Esophagus muscularis mucosa (tissue), 4 donors: Measurements from ENCODE around the gene FAM9B. TPM values are rescaled to one million over a fixed set of nuclear protein-coding genes. Genes with fewer than 3 reads are reported as not detected.

Experiments
- DNase-seq: peaks from one replicate; pipeline ENCODE4 v3.0.0-alpha.2; 2017; ENCODE audit errors: extremely low spot score
- H3K27ac ChIP-seq, 4 donors: fragments of 200-600 bp; sonication (generic); replicated peaks in 1 of 4; 1 replicate in 3 of 4; 2 replicates in 1 of 4; pipeline ENCODE4 v1.5.1; 2016 to 2019; ENCODE audit warnings: mild to moderate bottlenecking in 1 of 4
- H3K27me3 ChIP-seq, 4 donors: fragments of 200-600 bp; sonication (generic); one replicate each; pipeline versions ENCODE4 v1.5.1 to v1.6.0; 2016 to 2019
- H3K36me3 ChIP-seq, 4 donors: fragments of 200-600 bp; sonication (generic); one replicate each; pipeline ENCODE4 v1.5.1; 2016 to 2019
- H3K4me1 ChIP-seq, 4 donors: fragments of 200-600 bp; sonication (generic); one replicate each; pipeline ENCODE4 v1.5.1; 2016 to 2019
- H3K4me3 ChIP-seq, 4 donors: fragments of 200-600 bp; sonication (generic); 1 replicate in 2 of 4; 2 replicates in 2 of 4; pipeline ENCODE4 v1.5.1; 2016 to 2019; ENCODE audit warnings: mild to moderate bottlenecking in 4 of 4, moderate library complexity in 1 of 4
- H3K9me3 ChIP-seq, 4 donors: fragments of 200-600 bp; sonication (generic); 1 replicate in 3 of 4; 2 replicates in 1 of 4; pipeline ENCODE4 v1.5.1; 2016 to 2019
- EP300 ChIP-seq: sonication (generic); formaldehyde crosslinking; IDR thresholded peaks from one replicate; pipeline ENCODE4 v1.6.1; 2017; ENCODE audit warnings: antibody characterized with exemption
- POLR2A ChIP-seq: fragments of 450-650 bp; IDR thresholded peaks from one replicate; pipeline ENCODE4 v1.6.1; 2017; ENCODE audit warnings: antibody characterized with exemption, moderate library complexity, mild to moderate bottlenecking, low read depth
- POLR2AphosphoS5 ChIP-seq, 2 donors: sonication (generic); formaldehyde crosslinking; IDR thresholded peaks; one replicate each; pipeline ENCODE4 v1.6.1; 2017; ENCODE audit warnings: antibody characterized with exemption in 2 of 2
- WGBS: methylation state at CpG from one replicate; pipeline ENCODE4 v1.1.5; 2018; 5-methylcytosine and 5-hydroxymethylcytosine counted together
- intact Hi-C: fragments of 100-400 bp; cut with DNase I; formaldehyde crosslinking; loops from one replicate; pipeline ENCODE4 v1.15.1; 2023
- total RNA-seq, 4 donors: library from RNA; depleted of rRNA; stranded (reverse); fragments of >200 nt; gene quantifications; one replicate each; pipeline versions ENCODE4 v1.1.0 to v1.2.1, GENCODE V29; 2016
- TF ChIP-seq, protein P1 (sequence below), 3 experiments: fragments of 200-600 bp in 2 of 3; fragments of 450-650 bp in 1 of 3; sonication (generic) in 2 of 3; IDR thresholded peaks; one replicate each; pipeline ENCODE4 v1.5.1; 2017 to 2019; ENCODE audit warnings: antibody characterized with exemption in 3 of 3, mild to moderate bottlenecking in 2 of 3, moderate library complexity in 1 of 3

The FAM9B gene
- not detected for total RNA-seq

DNA sequence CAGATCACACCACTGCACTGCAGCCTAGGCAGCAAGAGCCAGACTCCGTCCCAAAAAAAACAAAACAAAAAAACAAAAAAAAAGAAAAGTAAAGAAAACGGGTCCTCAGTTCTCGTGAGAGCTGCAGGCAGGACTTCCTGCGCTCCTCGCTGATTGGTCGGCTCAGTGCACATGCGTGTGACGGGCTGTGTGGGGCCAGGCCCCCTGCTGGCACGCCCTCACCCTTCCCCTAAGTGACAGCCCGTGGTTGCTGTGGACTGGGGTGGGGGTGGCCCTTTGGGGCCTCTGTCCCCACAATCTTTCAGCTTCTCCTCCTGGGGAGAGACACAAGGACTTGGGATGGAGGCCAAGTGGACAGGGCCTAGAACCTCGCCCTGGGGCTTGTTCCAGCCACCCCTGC lies at the start of gene FAM9B:
FAM9B (minus strand) TSS at position 139 of the 400 bp plus-strand sequence. CDS start 1,141 bp downstream, outside the sequence.
- TF ChIP-seq POLR2A (no peak), EP300 (no peak), POLR2AphosphoS5 (IDR thresholded peaks at IDR 0.05) (no peak)
- TF ChIP-seq, protein P1, sequence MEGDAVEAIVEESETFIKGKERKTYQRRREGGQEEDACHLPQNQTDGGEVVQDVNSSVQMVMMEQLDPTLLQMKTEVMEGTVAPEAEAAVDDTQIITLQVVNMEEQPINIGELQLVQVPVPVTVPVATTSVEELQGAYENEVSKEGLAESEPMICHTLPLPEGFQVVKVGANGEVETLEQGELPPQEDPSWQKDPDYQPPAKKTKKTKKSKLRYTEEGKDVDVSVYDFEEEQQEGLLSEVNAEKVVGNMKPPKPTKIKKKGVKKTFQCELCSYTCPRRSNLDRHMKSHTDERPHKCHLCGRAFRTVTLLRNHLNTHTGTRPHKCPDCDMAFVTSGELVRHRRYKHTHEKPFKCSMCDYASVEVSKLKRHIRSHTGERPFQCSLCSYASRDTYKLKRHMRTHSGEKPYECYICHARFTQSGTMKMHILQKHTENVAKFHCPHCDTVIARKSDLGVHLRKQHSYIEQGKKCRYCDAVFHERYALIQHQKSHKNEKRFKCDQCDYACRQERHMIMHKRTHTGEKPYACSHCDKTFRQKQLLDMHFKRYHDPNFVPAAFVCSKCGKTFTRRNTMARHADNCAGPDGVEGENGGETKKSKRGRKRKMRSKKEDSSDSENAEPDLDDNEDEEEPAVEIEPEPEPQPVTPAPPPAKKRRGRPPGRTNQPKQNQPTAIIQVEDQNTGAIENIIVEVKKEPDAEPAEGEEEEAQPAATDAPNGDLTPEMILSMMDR (IDR thresholded peaks at IDR 0.05): no peak
- WGBS: 90% methylated on average over 11 of the region's 11 CpGs
- no peak within 1 kb of the TSS for H3K4me3 ChIP-seq
- DNase-seq: no peak
- no peaks in the 10 kb centered on the region for H3K4me1 ChIP-seq
- intact Hi-C loops: no loop called here
- no peaks in the 10 kb centered on the region for H3K27me3 ChIP-seq
- H3K27ac ChIP-seq: no peak within 1 kb of the TSS
- H3K36me3 ChIP-seq: no peaks in the 10 kb centered on the region
- no peaks in the 10 kb centered on the region for H3K9me3 ChIP-seq

DNA sequence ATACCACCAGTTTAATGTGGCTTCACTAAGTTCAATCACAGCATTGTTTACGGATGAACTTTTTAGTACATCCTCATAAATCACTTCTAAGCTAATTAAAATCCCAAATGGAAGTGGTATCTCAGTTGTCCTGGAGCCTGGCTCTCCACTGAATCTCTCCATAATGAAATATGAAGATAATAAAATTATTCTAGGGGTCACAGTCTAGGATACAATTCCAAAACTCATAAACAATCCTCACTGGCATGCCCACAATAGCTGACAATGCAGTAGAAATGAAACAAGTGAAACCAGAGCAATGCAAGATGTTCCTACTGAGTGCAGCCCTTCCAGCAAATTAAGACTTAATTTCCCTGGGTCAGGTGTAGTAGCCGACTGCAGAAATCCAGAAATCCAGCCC lies 47.3 kb upstream of the FAM9B start:
- H3K27ac ChIP-seq: no peak overlapping the region

DNA sequence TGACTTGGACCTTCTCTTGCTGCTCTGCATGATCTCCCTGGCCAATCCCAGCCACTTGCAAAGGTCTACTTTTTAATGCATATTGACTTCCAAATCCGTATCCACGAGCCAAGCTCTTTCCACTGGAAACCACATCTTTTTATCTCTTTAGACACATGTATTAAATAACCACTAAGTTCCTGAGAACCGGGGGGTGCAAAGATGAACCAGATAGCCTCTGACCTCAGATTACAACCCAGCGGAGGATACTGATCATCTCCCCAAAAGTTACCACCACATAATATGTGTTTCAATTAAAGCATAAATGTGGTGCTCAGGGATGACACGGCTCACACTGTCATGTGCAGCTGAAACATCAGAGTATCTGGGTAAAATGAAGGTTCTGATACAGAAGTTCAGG lies 40.4 kb upstream of the FAM9B start:
- TF ChIP-seq, protein P1 (IDR thresholded peaks at IDR 0.05): no peak
- TF ChIP-seq EP300 (no peak), POLR2AphosphoS5 (IDR thresholded peaks at IDR 0.05) (no peak), POLR2A (no peak)
- Histone ChIP-seq H3K4me1 (no peaks in the 10 kb centered on the region), H3K27me3 (no peaks in the 10 kb centered on the region), H3K9me3 (no peaks in the 10 kb centered on the region), H3K36me3 (no peaks in the 10 kb centered on the region), H3K4me3 (no peak overlapping the region), H3K27ac (no peak overlapping the region)
- no peak for DNase-seq
- intact Hi-C loops: no loop called here
- 73% methylated on average over 5 of the region's 5 CpGs for WGBS

More for the DNA sequence above, 47.3 kb upstream of the FAM9B start:
- no peak for DNase-seq
- intact Hi-C loops: no loop called here
- Histone ChIP-seq H3K9me3 (no peaks in the 10 kb centered on the region), H3K27me3 (no peaks in the 10 kb centered on the region), H3K36me3 (no peaks in the 10 kb centered on the region), H3K4me3 (no peak overlapping the region), H3K4me1 (no peaks in the 10 kb centered on the region)
- 78% methylated on average over 2 of the region's 2 CpGs for WGBS
- TF ChIP-seq POLR2AphosphoS5 (IDR thresholded peaks at IDR 0.05): no peak
- TF ChIP-seq, protein P1 (IDR thresholded peaks at IDR 0.05): no peak
- TF ChIP-seq POLR2A: no peak
- TF ChIP-seq EP300: no peak

- 69% methylated on average over 5 of the region's 5 CpGs for WGBS
- intact Hi-C loops: no loop called here
- TF ChIP-seq POLR2AphosphoS5 (IDR thresholded peaks at IDR 0.05) (no peak), EP300 (no peak), POLR2A (no peak)
- TF ChIP-seq, protein P1 (IDR thresholded peaks at IDR 0.05): no peak
- Histone ChIP-seq H3K4me3 (no peak overlapping the region), H3K4me1 (peaks cover 0 to 4% (median 0%) of the 10 kb centered on the region in 4 donors), H3K36me3 (no peaks in the 10 kb centered on the region), H3K9me3 (no peaks in the 10 kb centered on the region), H3K27ac (no peak overlapping the region), H3K27me3 (no peaks in the 10 kb centered on the region)
- no peak for DNase-seq
Observed at GRCh38 chrX:9072281-9072680, 38.4 kb upstream of the FAM9B start.

- WGBS: 79% methylated on average over 4 of the region's 4 CpGs
- intact Hi-C loops: no loop called here
- no peaks in the 10 kb centered on the region for H3K36me3 ChIP-seq
- no peak overlapping the region for H3K27ac ChIP-seq
- H3K4me1 ChIP-seq: peaks cover 0 to 4% (median 0%) of the 10 kb centered on the region in 4 donors
- no peak for DNase-seq
- no peak overlapping the region for H3K4me3 ChIP-seq
- no peaks in the 10 kb centered on the region for H3K27me3 ChIP-seq
- TF ChIP-seq POLR2A (no peak), EP300 (no peak), POLR2AphosphoS5 (IDR thresholded peaks at IDR 0.05) (no peak)
- TF ChIP-seq, protein P1 (IDR thresholded peaks at IDR 0.05): no peak
- no peaks in the 10 kb centered on the region for H3K9me3 ChIP-seq
Observed at GRCh38 chrX:9071031-9071650, 37.2 kb upstream of the FAM9B start.
